HepG2 (cell line): ENCODE measurements around the gene ST6GALNAC2. TPM values are rescaled to one million over a fixed set of nuclear protein-coding genes. Genes with fewer than 3 reads are reported as not detected.

Experiments
- ELF4 ChIP-seq: sonication (generic); formaldehyde crosslinking; IDR thresholded peaks from 2 replicates; pipeline ENCODE4 v1.5.0; 2020; ENCODE audit warnings: missing genetic modification reagents, mild to moderate bottlenecking, moderate library complexity, borderline replicate concordance
- FOXK1 ChIP-seq: sonication (generic); formaldehyde crosslinking; IDR thresholded peaks from 2 replicates; pipeline ENCODE4 v1.4.0; 2020; ENCODE audit warnings: low read depth, missing genetic modification reagents, borderline replicate concordance
- HMGXB3 ChIP-seq: sonication (generic); formaldehyde crosslinking; IDR thresholded peaks from 2 replicates; pipeline ENCODE4 v1.4.0; 2020; ENCODE audit warnings: missing genetic modification reagents, borderline replicate concordance
- ISL2 ChIP-seq: sonication (generic); formaldehyde crosslinking; IDR thresholded peaks from 2 replicates; pipeline ENCODE4 v1.5.0; 2020; ENCODE audit warnings: missing genetic modification reagents
- KDM2A ChIP-seq: sonication (generic); formaldehyde crosslinking; IDR thresholded peaks from 2 replicates; pipeline ENCODE4 v1.4.0; 2020; ENCODE audit warnings: low read depth, missing genetic modification reagents, borderline replicate concordance
- KDM5B ChIP-seq: sonication (generic); formaldehyde crosslinking; IDR thresholded peaks from 2 replicates; pipeline ENCODE4 v1.4.0; 2020; ENCODE audit warnings: missing genetic modification reagents, mild to moderate bottlenecking, borderline replicate concordance
- NFIB ChIP-seq: sonication (generic); formaldehyde crosslinking; IDR thresholded peaks from 2 replicates; pipeline ENCODE4 v1.9.0; 2021; ENCODE audit warnings: missing genetic modification reagents, mild to moderate bottlenecking, borderline replicate concordance
- NR2F2 ChIP-seq: IDR thresholded peaks from 2 replicates; pipeline ENCODE4 v1.6.1; 2012; ENCODE audit warnings: low read depth, inconsistent platforms, borderline replicate concordance
- NRL ChIP-seq: sonication (generic); formaldehyde crosslinking; IDR thresholded peaks from 2 replicates; pipeline ENCODE4 v1.5.0; 2020; ENCODE audit warnings: missing genetic modification reagents, mild to moderate bottlenecking, moderate library complexity, borderline replicate concordance
- TOE1 ChIP-seq: sonication (generic); formaldehyde crosslinking; IDR thresholded peaks from 2 replicates; pipeline ENCODE4 v1.4.0; 2020; ENCODE audit warnings: mild to moderate bottlenecking, missing genetic modification reagents
- ZBTB7A ChIP-seq: sonication (generic); formaldehyde crosslinking; IDR thresholded peaks from 2 replicates; pipeline ENCODE4 v1.8.0; 2022; ENCODE audit warnings: mild to moderate bottlenecking, missing genetic modification reagents
- ZNF337 ChIP-seq: sonication (generic); formaldehyde crosslinking; IDR thresholded peaks from 2 replicates; pipeline ENCODE4 v1.5.1; 2020; ENCODE audit warnings: missing genetic modification reagents, low read depth, mild to moderate bottlenecking, borderline replicate concordance
- ZNF550 ChIP-seq: sonication (generic); formaldehyde crosslinking; IDR thresholded peaks from 2 replicates; pipeline ENCODE4 v1.4.0; 2020; ENCODE audit warnings: mild to moderate bottlenecking, missing genetic modification reagents, borderline replicate concordance
- ZNF562 ChIP-seq: sonication (generic); formaldehyde crosslinking; IDR thresholded peaks from 2 replicates; pipeline ENCODE4 v1.8.0; 2022; ENCODE audit warnings: missing genetic modification reagents, borderline replicate concordance
- ZNF660 ChIP-seq: sonication (generic); formaldehyde crosslinking; IDR thresholded peaks from 2 replicates; pipeline ENCODE4 v1.5.1; 2020; ENCODE audit warnings: mild to moderate bottlenecking, low read depth, missing genetic modification reagents, borderline replicate concordance
- ZNF703 ChIP-seq: sonication (generic); formaldehyde crosslinking; IDR thresholded peaks from 2 replicates; pipeline ENCODE4 v1.5.1; 2020; ENCODE audit warnings: missing genetic modification reagents, mild to moderate bottlenecking, moderate library complexity, borderline replicate concordance
- ZNF816 ChIP-seq: sonication (generic); formaldehyde crosslinking; IDR thresholded peaks from 2 replicates; pipeline ENCODE4 v1.8.0; 2022; ENCODE audit warnings: missing genetic modification reagents, mild to moderate bottlenecking, borderline replicate concordance
- polyA plus RNA-seq, 8 experiments: library from polyadenylated mRNA; depleted of rRNA in 3 of 8; stranded (reverse) in 7 of 8; unstranded in 1 of 8; fragments of >200 nt; fragmentation: Illumina TruSeq in 4 of 8; extraction: Trizol in 4 of 8; gene quantifications; 2 replicates each; pipeline versions ENCODE4 v1.2.1 to v1.2.3, GENCODE V29; 2011 to 2016; ENCODE audit warnings: low read depth in 4 of 8, missing spikeins in 1 of 8, mixed read lengths in 1 of 8; ENCODE audit not compliant: insufficient read depth in 1 of 8
- total RNA-seq, 5 experiments: library from RNA; depleted of rRNA; stranded (reverse); fragments of >200 nt; fragmentation: Illumina TruSeq; extraction: Trizol; gene quantifications; 2 replicates each; pipeline ENCODE4 v1.2.3, GENCODE V29; 2016; ENCODE audit warnings: low read depth in 1 of 5
- TF ChIP-seq, protein P1 (sequence below): sonication (generic); formaldehyde crosslinking; IDR thresholded peaks from 2 replicates; pipeline ENCODE4 v1.4.0; 2020; ENCODE audit warnings: mild to moderate bottlenecking, missing genetic modification reagents
- TF ChIP-seq, protein P2 (sequence below): sonication (generic); formaldehyde crosslinking; IDR thresholded peaks from 2 replicates; pipeline ENCODE4 v1.4.0; 2020; ENCODE audit warnings: missing genetic modification reagents
- TF ChIP-seq, protein P3 (sequence below): sonication (generic); formaldehyde crosslinking; IDR thresholded peaks from 2 replicates; pipeline ENCODE4 v1.5.1; 2020; ENCODE audit warnings: mild to moderate bottlenecking, missing genetic modification reagents, borderline replicate concordance

Gene ST6GALNAC2
- total and polyA plus RNA-seq, 2 of the 13 experiments (the other 11 are each of a cell fraction or from before 2014, with no cell fraction given), result 0.12 to 0.49 TPM

- peak; percentile 56; the same call in 1 of the 2 replicates for TF ChIP-seq ZBTB7A (CRISPR knock-in tag)
- no peak for TF ChIP-seq FOXK1 (CRISPR knock-in tag)
- TF ChIP-seq HMGXB3 (CRISPR knock-in tag), result peak; percentile 45; the same call in 1 of the 2 replicates
- TF ChIP-seq ELF4, result no peak
- TF ChIP-seq NRL, result peak; percentile 82
- TF ChIP-seq, protein P1, sequence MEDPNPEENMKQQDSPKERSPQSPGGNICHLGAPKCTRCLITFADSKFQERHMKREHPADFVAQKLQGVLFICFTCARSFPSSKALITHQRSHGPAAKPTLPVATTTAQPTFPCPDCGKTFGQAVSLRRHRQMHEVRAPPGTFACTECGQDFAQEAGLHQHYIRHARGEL, result no peak
- TF ChIP-seq KDM2A (CRISPR knock-in tag), result no peak; the same call in 1 of the 2 replicates
- TF ChIP-seq, protein P2, sequence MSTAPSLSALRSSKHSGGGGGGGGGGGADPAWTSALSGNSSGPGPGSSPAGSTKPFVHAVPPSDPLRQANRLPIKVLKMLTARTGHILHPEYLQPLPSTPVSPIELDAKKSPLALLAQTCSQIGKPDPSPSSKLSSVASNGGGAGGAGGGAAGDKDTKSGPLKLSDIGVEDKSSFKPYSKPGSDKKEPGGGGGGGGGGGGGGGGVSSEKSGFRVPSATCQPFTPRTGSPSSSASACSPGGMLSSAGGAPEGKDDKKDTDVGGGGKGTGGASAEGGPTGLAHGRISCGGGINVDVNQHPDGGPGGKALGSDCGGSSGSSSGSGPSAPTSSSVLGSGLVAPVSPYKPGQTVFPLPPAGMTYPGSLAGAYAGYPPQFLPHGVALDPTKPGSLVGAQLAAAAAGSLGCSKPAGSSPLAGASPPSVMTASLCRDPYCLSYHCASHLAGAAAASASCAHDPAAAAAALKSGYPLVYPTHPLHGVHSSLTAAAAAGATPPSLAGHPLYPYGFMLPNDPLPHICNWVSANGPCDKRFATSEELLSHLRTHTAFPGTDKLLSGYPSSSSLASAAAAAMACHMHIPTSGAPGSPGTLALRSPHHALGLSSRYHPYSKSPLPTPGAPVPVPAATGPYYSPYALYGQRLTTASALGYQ (CRISPR knock-in tag), result 0 out of 2 replicates have a peak, but pooled peaks have one; percentile 28
- TF ChIP-seq KDM5B (CRISPR knock-in tag), result 0 out of 2 replicates have a peak, but pooled peaks have one; percentile 22
- no peak for TF ChIP-seq ZNF660 (CRISPR knock-in tag)
- TF ChIP-seq ZNF562 (CRISPR knock-in tag), result no peak
- 0 out of 2 replicates have a peak, but pooled peaks have one; percentile 22 for TF ChIP-seq TOE1 (CRISPR knock-in tag)
- TF ChIP-seq NR2F2, result peak; percentile 41
- TF ChIP-seq ZNF703, result no peak
- no peak for TF ChIP-seq NFIB
- TF ChIP-seq ZNF550 (CRISPR knock-in tag), result no peak
- TF ChIP-seq, protein P3, sequence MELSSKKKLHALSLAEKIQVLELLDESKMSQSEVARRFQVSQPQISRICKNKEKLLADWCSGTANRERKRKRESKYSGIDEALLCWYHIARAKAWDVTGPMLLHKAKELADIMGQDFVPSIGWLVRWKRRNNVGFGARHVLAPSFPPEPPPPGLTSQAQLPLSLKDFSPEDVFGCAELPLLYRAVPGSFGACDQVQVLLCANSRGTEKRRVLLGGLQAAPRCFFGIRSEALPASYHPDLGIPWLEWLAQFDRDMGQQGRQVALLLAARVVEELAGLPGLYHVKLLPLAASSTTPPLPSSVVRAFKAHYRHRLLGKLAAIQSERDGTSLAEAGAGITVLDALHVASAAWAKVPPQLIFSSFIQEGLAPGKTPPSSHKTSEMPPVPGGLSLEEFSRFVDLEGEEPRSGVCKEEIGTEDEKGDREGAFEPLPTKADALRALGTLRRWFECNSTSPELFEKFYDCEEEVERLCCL (CRISPR knock-in tag), result 0 out of 2 replicates have a peak, but pooled peaks have one; percentile 44
- TF ChIP-seq ZNF337 (CRISPR knock-in tag), result no peak
- TF ChIP-seq ISL2 (CRISPR knock-in tag), result peak; percentile 67
- TF ChIP-seq ZNF816 (CRISPR knock-in tag), result no peak
These were observed 60.8 kb downstream of the ST6GALNAC2 start (continued) for GRCh38 chr17:76524598-76525512.
